Dermis microvascular lymphatic vessel endothelial cell (primary cell): ENCODE measurements around the gene EXOC6B. TPM values are rescaled to one million over a fixed set of nuclear protein-coding genes. Genes with fewer than 3 reads are reported as not detected.

Experiments
- DNase-seq, 2 donors: peaks; one replicate each; pipeline versions ENCODE4 v3.0.0 to v3.0.0-alpha.2; 2010; ENCODE audit warnings: low read depth in 2 of 2
- total RNA-seq: library from RNA; depleted of rRNA; stranded (reverse); fragments of >200 nt; gene quantifications from 2 replicates; pipeline ENCODE4 v1.2.1, GENCODE V29; 2014

EXOC6B gene
- total RNA-seq, 1 donor from 2014 or later: 12.1 TPM

GRCh38 chr2:72793798-72794440 lies 31.9 kb downstream of the EXOC6B start:
- peak in 1 of 2 donors; percentile 11 for DNase-seq

GRCh38 chr2:72789241-72789640 lies 36.6 kb downstream of the EXOC6B start:
- no peak for DNase-seq

GRCh38 chr2:72788756-72789155 lies 37.1 kb downstream of the EXOC6B start:
- DNase-seq: peak in 1 of 2 donors; percentile 55

GRCh38 chr2:72785517-72785916 lies 40.3 kb downstream of the EXOC6B start:
- no peak for DNase-seq

- no peak for DNase-seq
These were observed 43.3 kb downstream of the EXOC6B start for GRCh38 chr2:72782520-72782919.

- DNase-seq: peak in 1 of 2 donors; percentile 52
These were observed 44.4 kb downstream of the EXOC6B start for GRCh38 chr2:72781480-72781879.

GRCh38 chr2:72780477-72780876 lies 45.4 kb downstream of the EXOC6B start:
- DNase-seq: peak in 1 of 2 donors; percentile 74

GRCh38 chr2:72779495-72779894 lies 46.3 kb downstream of the EXOC6B start:
- DNase-seq: peak in 1 of 2 donors; percentile 17

- peak in 1 of 2 donors; percentile 74 for DNase-seq
These were observed 47.4 kb downstream of the EXOC6B start for GRCh38 chr2:72778410-72778809.

- DNase-seq: peak; percentile 66 to 78
These were observed 54.9 kb downstream of the EXOC6B start for GRCh38 chr2:72770879-72771461.

GRCh38 chr2:72765997-72766609 lies 59.7 kb downstream of the EXOC6B start:
- no peak for DNase-seq

GRCh38 chr2:72762276-72762675 lies 63.6 kb downstream of the EXOC6B start:
- DNase-seq: no peak

GRCh38 chr2:72759755-72760154 lies 66.1 kb downstream of the EXOC6B start:
- DNase-seq: no peak

GRCh38 chr2:72757177-72757775 lies 68.6 kb downstream of the EXOC6B start:
- peak; percentile 56 to 65 for DNase-seq

- peak in 1 of 2 donors; percentile 1 for DNase-seq
These were observed 70.0 kb downstream of the EXOC6B start for GRCh38 chr2:72755647-72756423.

- DNase-seq: no peak
These were observed 71.1 kb downstream of the EXOC6B start for GRCh38 chr2:72754628-72755320.

GRCh38 chr2:72750977-72751639 lies 74.7 kb downstream of the EXOC6B start:
- no peak for DNase-seq

- no peak for DNase-seq
These were observed 75.4 kb downstream of the EXOC6B start for GRCh38 chr2:72750466-72750865.

GRCh38 chr2:72747344-72747743 lies 78.5 kb downstream of the EXOC6B start:
- DNase-seq: no peak

- DNase-seq: peak; percentile 68 to 80
These were observed 80.0 kb downstream of the EXOC6B start for GRCh38 chr2:72745679-72746368.
